HCT116 (cell line): ENCODE data around the gene CPNE5. TPM values are rescaled to one million over a fixed set of nuclear protein-coding genes. Genes with fewer than 3 reads are reported as not detected.

Experiments used
- ATAC-seq: fragments of 200-7000 bp; cut with Tn5 transposase; 2 replicates; pipeline ENCODE4 v1.9.1; 2020; ENCODE audit warnings: mild to moderate bottlenecking, moderate library complexity
- BruUV-seq: library from RNA; stranded (reverse); fragments of 400-500 nt; replicated peaks from 2 replicates; lab custom pipeline; 2021; lab: Mats Ljungman, UMichigan
- CTCF ChIA-PET: fragments of 300-600 bp; sonication (Branson Sonifier 250); formaldehyde crosslinking; loops from one replicate; lab custom pipeline; 2021; ENCODE audit warnings: antibody characterized with exemption; lab: Charles Lee
- POLR2A ChIA-PET: fragments of 300-600, 350-600 bp; sonication (Branson Sonifier 250); formaldehyde crosslinking; loops from one replicate; lab custom pipeline; 2021; ENCODE audit warnings: antibody characterized with exemption; lab: Charles Lee
- RAD21 ChIA-PET, 2 experiments: fragments of 300-600 bp; sonication (Branson Sonifier 250); formaldehyde crosslinking; loops; one replicate each; lab custom pipeline; 2023; ENCODE audit warnings: low total read pairs in 2 of 2; ENCODE audit not compliant: uncharacterized antibody in 2 of 2, unreplicated experiment in 2 of 2, low non-redundant PET in 1 of 2; lab: Charles Lee
- DNase-seq: peaks from one replicate; pipeline ENCODE4 v3.0.0-alpha.2; 2010; ENCODE audit warnings: low read depth, low spot score
- H2AFZ ChIP-seq: fragments of 200-600 bp; shearing (Covaris generic), sonication (generic); 2 replicates; pipeline ENCODE4 v1.6.1; 2017; ENCODE audit warnings: low read depth, mixed run types, mixed read lengths, antibody characterized with exemption, low read length; ENCODE audit not compliant: poor library complexity, severe bottlenecking
- H3K27ac ChIP-seq: 2 replicates; pipeline ENCODE4 v1.5.1; 2012; ENCODE audit warnings: low read depth, low read length
- H3K27me3 ChIP-seq: fragments of 200-600 bp; sonication (generic); 2 replicates; pipeline ENCODE4 v1.6.1; 2016; ENCODE audit warnings: mixed run types, low read length, mixed read lengths; ENCODE audit not compliant: insufficient read depth
- H3K36me3 ChIP-seq, 2 experiments: fragments of 200-500 bp in 1 of 2; fragments of 200-600 bp in 1 of 2; sonication (Bioruptor generic) in 1 of 2; sonication (generic) in 1 of 2; 2 replicates each; pipeline versions ENCODE4 v1.5.1 to v1.6.1; 2014 to 2016; ENCODE audit warnings: low read length in 2 of 2, inconsistent platforms in 1 of 2, mixed read lengths in 1 of 2, mixed run types in 1 of 2; ENCODE audit not compliant: insufficient read depth in 2 of 2, control insufficient read depth in 1 of 2
- H3K4me1 ChIP-seq, 2 experiments: fragments of 200-600 bp in 1 of 2; sonication (generic) in 1 of 2; 2 replicates each; pipeline versions ENCODE4 v1.5.1 to v1.6.1; 2012 to 2017; ENCODE audit warnings: low read length in 2 of 2, inconsistent platforms in 1 of 2, mild to moderate bottlenecking in 1 of 2, mixed read lengths in 1 of 2, mixed run types in 1 of 2, moderate library complexity in 1 of 2; ENCODE audit not compliant: insufficient read depth in 2 of 2, control insufficient read depth in 1 of 2
- H3K4me2 ChIP-seq: fragments of 200-600 bp; sonication (generic); 2 replicates; pipeline ENCODE4 v1.6.1; 2017; ENCODE audit warnings: mixed run types, low read length, mixed read lengths
- H3K4me3 ChIP-seq, 2 experiments: fragments of 200-600 bp in 1 of 2; sonication (generic) in 1 of 2; replicated peaks in 1 of 2; 2 replicates each; pipeline ENCODE4 v1.5.1; 2011 to 2016; ENCODE audit warnings: low read length in 2 of 2, control low read depth in 1 of 2, low read depth in 1 of 2, mild to moderate bottlenecking in 1 of 2, mixed read lengths in 1 of 2, mixed run types in 1 of 2
- H3K79me2 ChIP-seq: fragments of 200-600 bp; sonication (generic); 2 replicates; pipeline ENCODE4 v1.6.1; 2017; ENCODE audit warnings: mild to moderate bottlenecking, mixed run types, low read length, moderate library complexity, mixed read lengths; ENCODE audit not compliant: insufficient read depth
- H3K9ac ChIP-seq: fragments of 200-600 bp; sonication (generic); 2 replicates; pipeline ENCODE4 v1.6.1; 2016; ENCODE audit warnings: low read length, mixed read lengths
- H3K9me2 ChIP-seq: fragments of 200-600 bp; sonication (generic), shearing (Covaris generic); 2 replicates; pipeline ENCODE4 v1.6.1; 2017; ENCODE audit warnings: mixed run types, mild to moderate bottlenecking, moderate library complexity; ENCODE audit not compliant: insufficient read depth
- H3K9me3 ChIP-seq, 2 experiments: fragments of 200-500 bp in 1 of 2; fragments of 200-600 bp in 1 of 2; sonication (Bioruptor generic) in 1 of 2; sonication (generic) in 1 of 2; 2 replicates each; pipeline ENCODE4 v1.6.1; 2014 to 2017; ENCODE audit warnings: low read length in 2 of 2, mixed read lengths in 2 of 2, inconsistent platforms in 1 of 2, low read depth in 1 of 2, mild to moderate bottlenecking in 1 of 2, mixed run types in 1 of 2, moderate library complexity in 1 of 2; ENCODE audit not compliant: control insufficient read depth in 1 of 2, insufficient read depth in 1 of 2
- H4K20me1 ChIP-seq: fragments of 200-600 bp; sonication (generic), shearing (Covaris generic); 2 replicates; pipeline ENCODE4 v1.6.1; 2017; ENCODE audit warnings: mixed run types, mild to moderate bottlenecking, moderate library complexity; ENCODE audit not compliant: insufficient read depth
- CBX3 ChIP-seq: IDR thresholded peaks from 2 replicates; pipeline ENCODE4 v1.6.1; 2012; ENCODE audit warnings: low read depth
- CEBPB ChIP-seq: IDR thresholded peaks from 2 replicates; pipeline ENCODE4 v1.6.1; 2012; ENCODE audit warnings: low read depth
- EGR1 ChIP-seq: IDR thresholded peaks from 2 replicates; pipeline ENCODE4 v1.6.1; 2012; ENCODE audit warnings: low read depth
- ELF1 ChIP-seq: IDR thresholded peaks from 2 replicates; pipeline ENCODE4 v1.6.1; 2012; ENCODE audit warnings: low read depth, borderline replicate concordance
- EZH2 ChIP-seq: fragments of 200-600 bp; sonication (generic); IDR thresholded peaks from 2 replicates; pipeline ENCODE4 v1.6.1; 2017; ENCODE audit warnings: antibody characterized with exemption, mixed run types
- FOSL1 ChIP-seq: IDR thresholded peaks from 2 replicates; pipeline ENCODE4 v1.6.1; 2012; ENCODE audit warnings: low read depth
- MAX ChIP-seq: IDR thresholded peaks from 2 replicates; pipeline ENCODE4 v1.6.1; 2012
- POLR2AphosphoS5 ChIP-seq: IDR thresholded peaks from 2 replicates; pipeline ENCODE4 v1.6.1; 2011; ENCODE audit warnings: mild to moderate bottlenecking, low read depth, low read length, moderate library complexity
- REST ChIP-seq: IDR thresholded peaks from 2 replicates; pipeline ENCODE4 v1.6.1; 2012; ENCODE audit warnings: low read depth
- SP1 ChIP-seq: IDR thresholded peaks from 2 replicates; pipeline ENCODE4 v1.6.1; 2012; ENCODE audit warnings: low read depth
- SRF ChIP-seq: IDR thresholded peaks from 2 replicates; pipeline ENCODE4 v1.6.1; 2012; ENCODE audit warnings: low read depth
- TCF7L2 ChIP-seq: IDR thresholded peaks from 2 replicates; pipeline ENCODE4 v1.7.0; 2011; ENCODE audit warnings: borderline replicate concordance, inconsistent platforms; ENCODE audit not compliant: insufficient read depth, insufficient read length; ENCODE audit errors: extremely low read depth
- YY1 ChIP-seq: IDR thresholded peaks from 2 replicates; pipeline ENCODE4 v1.6.1; 2011; ENCODE audit warnings: low read length, low read depth, moderate library complexity, mild to moderate bottlenecking; ENCODE audit not compliant: insufficient replicate concordance; ENCODE audit errors: extremely low read depth
- intact Hi-C: fragments of 100-400 bp; cut with micrococcal nuclease; formaldehyde crosslinking; loops from 2 replicates; pipeline ENCODE4 v1.10.0; 2022
- total RNA-seq: library from RNA; stranded (reverse); gene quantifications from one replicate; pipeline ENCODE4 v1.2.1, GENCODE V29; 2021; ENCODE audit not compliant: unreplicated experiment

The CPNE5 gene
- total RNA-seq, 1 experiment from 2014 or later = not detected

GRCh38 chr6:36856277-36856676, 17.0 kb upstream of the CPNE5 start:
- peaks cover 34% of the 10 kb centered on the region; the same call in 1 of the 2 replicates for H3K79me2 ChIP-seq
- no TSS peak for BruUV-seq
- H3K36me3 ChIP-seq = peaks cover 5 to 16% of the 10 kb centered on the region in 2 experiments; a peak in 3 of 4 replicates
- no peaks in the 10 kb centered on the region for H3K27me3 ChIP-seq
- no peak overlapping the region for H3K4me2 ChIP-seq
- CTCF ChIA-PET = no interaction called here
- H3K9ac ChIP-seq = no peak overlapping the region
- no peaks in the 10 kb centered on the region for H3K9me2 ChIP-seq
- H3K4me3 ChIP-seq = no peak overlapping the region
- TF ChIP-seq MAX (no peak), ELF1 (no peak), SP1 (no peak), POLR2AphosphoS5 (no peak), REST (no peak), FOSL1 (no peak), SRF (no peak), CEBPB (no peak), EGR1 (no peak), TCF7L2 (no peak), YY1 (no peak), CBX3 (no peak), EZH2 (no peak)
- TF ChIP-seq, all 23 proteins: peak for 0
- Histone ChIP-seq H3K9me3 (no peaks in the 10 kb centered on the region), H4K20me1 (no peaks in the 10 kb centered on the region), H3K4me1 (no peaks in the 10 kb centered on the region), H3K27ac (no peak overlapping the region), H2AFZ (no peak overlapping the region)
- DNase-seq = no peak
- intact Hi-C loops = no loop called here
- RAD21 ChIA-PET = no interaction called here
- POLR2A ChIA-PET = no interaction called here
- no peak for ATAC-seq
